Right atrium auricular region (tissue), 2 donors: ENCODE measurements around the gene EVC. TPM values are rescaled to one million over a fixed set of nuclear protein-coding genes. Genes with fewer than 3 reads are reported as not detected.
"Not testable (repeated sequence)": the region's sequence is repeated elsewhere in the genome, so short reads cannot be mapped to it uniquely, and the experiment has no call there.

Experiments used
- DNase-seq: peaks from one replicate; pipeline ENCODE4 v3.0.0-alpha.2; 2019; ENCODE audit warnings: low spot score
- H3K27ac ChIP-seq, 2 donors: fragments of 200-600 bp; sonication (generic); 1 replicate in 1 of 2; 2 replicates in 1 of 2; pipeline ENCODE4 v1.5.1; 2016 to 2019
- H3K27me3 ChIP-seq, 2 donors: fragments of 200-600 bp; sonication (generic); one replicate each; pipeline versions ENCODE4 v1.5.1 to v1.6.0; 2017 to 2019
- H3K36me3 ChIP-seq: fragments of 200-600 bp; sonication (generic); one replicate; pipeline ENCODE4 v1.5.1; 2016
- H3K4me1 ChIP-seq, 2 donors: fragments of 200-600 bp; sonication (generic); one replicate each; pipeline versions ENCODE4 v1.5.1 to v1.6.0; 2017 to 2019
- H3K4me3 ChIP-seq, 2 donors: fragments of 200-600 bp; sonication (generic); 1 replicate in 1 of 2; 2 replicates in 1 of 2; pipeline ENCODE4 v1.5.1; 2017 to 2019; ENCODE audit warnings: mild to moderate bottlenecking in 1 of 2, moderate library complexity in 1 of 2
- H3K9me3 ChIP-seq, 2 donors: fragments of 200-600 bp; sonication (generic); one replicate each; pipeline ENCODE4 v1.5.1; 2019
- total RNA-seq, 2 donors: library from RNA; depleted of rRNA; stranded (reverse); fragments of >200 nt; gene quantifications; one replicate each; pipeline ENCODE4 v1.1.0, GENCODE V29; 2016
- TF ChIP-seq, protein P1 (sequence below), 2 donors: fragments of 200-600 bp; sonication (generic); IDR thresholded peaks; one replicate each; pipeline ENCODE4 v1.5.1; 2019; ENCODE audit warnings: antibody characterized with exemption in 2 of 2

Gene EVC
- total RNA-seq, 2 donors from 2014 or later = 8.6 to 14.1 TPM

DNA sequence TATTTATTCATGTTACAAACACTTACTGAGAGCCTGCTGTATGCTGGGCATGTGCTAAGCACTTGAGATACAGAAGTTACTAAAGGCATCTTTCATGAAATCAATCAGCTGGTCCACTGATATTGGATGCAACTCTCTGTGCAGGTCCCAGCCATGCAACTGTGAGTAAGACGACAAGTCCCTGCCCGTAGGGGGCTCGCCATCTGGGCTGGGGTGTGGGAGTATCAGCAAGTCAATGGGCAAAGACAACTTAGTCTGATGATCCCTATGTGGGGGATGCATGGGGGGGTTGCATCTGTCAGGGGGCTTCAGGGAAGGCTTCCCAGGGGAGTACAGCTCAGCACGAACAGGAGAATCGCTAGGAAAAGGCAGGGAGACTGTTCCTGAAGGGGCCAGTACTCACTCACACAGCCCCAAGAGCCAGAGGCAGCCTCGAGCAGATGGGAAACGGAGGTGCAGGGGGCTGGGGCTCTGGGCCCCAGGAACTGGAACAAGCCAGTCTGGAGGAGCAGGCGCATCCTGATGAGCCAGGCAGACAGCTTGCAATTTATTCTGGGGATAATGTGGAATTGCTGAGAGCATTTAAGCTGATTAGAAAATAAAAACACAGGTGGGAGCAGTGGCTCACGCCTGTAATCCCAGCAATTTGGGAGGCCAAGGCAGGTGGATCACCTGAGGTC is 141.7 kb downstream of the EVC start:
- DNase-seq = no peak
- H3K27ac ChIP-seq = no peak overlapping the region
- H3K4me1 ChIP-seq = no peaks in the 10 kb centered on the region
- no peaks in the 10 kb centered on the region for H3K27me3 ChIP-seq
- TF ChIP-seq, protein P1, sequence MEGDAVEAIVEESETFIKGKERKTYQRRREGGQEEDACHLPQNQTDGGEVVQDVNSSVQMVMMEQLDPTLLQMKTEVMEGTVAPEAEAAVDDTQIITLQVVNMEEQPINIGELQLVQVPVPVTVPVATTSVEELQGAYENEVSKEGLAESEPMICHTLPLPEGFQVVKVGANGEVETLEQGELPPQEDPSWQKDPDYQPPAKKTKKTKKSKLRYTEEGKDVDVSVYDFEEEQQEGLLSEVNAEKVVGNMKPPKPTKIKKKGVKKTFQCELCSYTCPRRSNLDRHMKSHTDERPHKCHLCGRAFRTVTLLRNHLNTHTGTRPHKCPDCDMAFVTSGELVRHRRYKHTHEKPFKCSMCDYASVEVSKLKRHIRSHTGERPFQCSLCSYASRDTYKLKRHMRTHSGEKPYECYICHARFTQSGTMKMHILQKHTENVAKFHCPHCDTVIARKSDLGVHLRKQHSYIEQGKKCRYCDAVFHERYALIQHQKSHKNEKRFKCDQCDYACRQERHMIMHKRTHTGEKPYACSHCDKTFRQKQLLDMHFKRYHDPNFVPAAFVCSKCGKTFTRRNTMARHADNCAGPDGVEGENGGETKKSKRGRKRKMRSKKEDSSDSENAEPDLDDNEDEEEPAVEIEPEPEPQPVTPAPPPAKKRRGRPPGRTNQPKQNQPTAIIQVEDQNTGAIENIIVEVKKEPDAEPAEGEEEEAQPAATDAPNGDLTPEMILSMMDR (IDR thresholded peaks at IDR 0.05) = no peak
- no peaks in the 10 kb centered on the region for H3K9me3 ChIP-seq
- H3K4me3 ChIP-seq = no peak overlapping the region
- H3K36me3 ChIP-seq = no peaks in the 10 kb centered on the region

DNA sequence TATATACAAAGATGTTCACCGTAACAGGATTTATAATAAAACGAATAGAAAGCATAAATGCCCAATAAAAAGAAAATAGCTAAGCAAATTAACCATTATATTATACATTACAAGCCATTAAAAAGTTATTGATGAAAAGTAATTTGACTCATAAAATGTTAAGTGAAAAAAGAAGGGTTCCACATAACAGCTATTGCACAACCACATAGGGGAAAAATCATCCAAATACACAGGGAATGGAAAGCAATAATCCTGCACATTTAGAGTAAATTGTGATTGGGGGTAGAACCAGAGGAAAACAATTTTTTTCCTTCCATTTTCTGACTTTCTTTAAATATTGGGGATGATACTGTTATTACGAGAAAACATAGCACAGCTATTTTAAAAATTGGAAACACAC is 143.9 kb downstream of the EVC start:
- H3K4me3 ChIP-seq = no peak overlapping the region
- no peaks in the 10 kb centered on the region for H3K36me3 ChIP-seq
- no peak for DNase-seq
- no peaks in the 10 kb centered on the region for H3K4me1 ChIP-seq
- no peak overlapping the region for H3K27ac ChIP-seq
- H3K9me3 ChIP-seq = no peaks in the 10 kb centered on the region
- TF ChIP-seq, protein P1 (IDR thresholded peaks at IDR 0.05) = no peak
- H3K27me3 ChIP-seq = no peaks in the 10 kb centered on the region

GRCh38 chr4:5856362-5856761 is 145.4 kb downstream of the EVC start:
- H3K36me3 ChIP-seq, H3K27ac ChIP-seq: not testable (repeated sequence)

GRCh38 chr4:5857199-5857598 is 146.2 kb downstream of the EVC start:
- H3K4me3 ChIP-seq = no peak overlapping the region
- TF ChIP-seq, protein P1 (IDR thresholded peaks at IDR 0.05) = no peak
- DNase-seq = no peak
- H3K27ac ChIP-seq = no peak overlapping the region
- no peaks in the 10 kb centered on the region for H3K9me3 ChIP-seq
- no peaks in the 10 kb centered on the region for H3K27me3 ChIP-seq
- H3K4me1 ChIP-seq = no peaks in the 10 kb centered on the region
- no peaks in the 10 kb centered on the region for H3K36me3 ChIP-seq

More at GRCh38 chr4:5856362-5856761, 145.4 kb downstream of the EVC start:
- not testable (repeated sequence) for H3K4me1 ChIP-seq, DNase-seq, H3K4me3 ChIP-seq, H3K9me3 ChIP-seq, H3K27me3 ChIP-seq

- Histone ChIP-seq H3K27me3 (no peaks in the 10 kb centered on the region), H3K9me3 (no peaks in the 10 kb centered on the region), H3K27ac (no peak overlapping the region), H3K4me3 (no peak overlapping the region), H3K4me1 (no peaks in the 10 kb centered on the region), H3K36me3 (no peaks in the 10 kb centered on the region)
- DNase-seq = no peak
- TF ChIP-seq, protein P1 (IDR thresholded peaks at IDR 0.05) = no peak
Measured at GRCh38 chr4:5858020-5858769, 147.2 kb downstream of the EVC start.

DNA sequence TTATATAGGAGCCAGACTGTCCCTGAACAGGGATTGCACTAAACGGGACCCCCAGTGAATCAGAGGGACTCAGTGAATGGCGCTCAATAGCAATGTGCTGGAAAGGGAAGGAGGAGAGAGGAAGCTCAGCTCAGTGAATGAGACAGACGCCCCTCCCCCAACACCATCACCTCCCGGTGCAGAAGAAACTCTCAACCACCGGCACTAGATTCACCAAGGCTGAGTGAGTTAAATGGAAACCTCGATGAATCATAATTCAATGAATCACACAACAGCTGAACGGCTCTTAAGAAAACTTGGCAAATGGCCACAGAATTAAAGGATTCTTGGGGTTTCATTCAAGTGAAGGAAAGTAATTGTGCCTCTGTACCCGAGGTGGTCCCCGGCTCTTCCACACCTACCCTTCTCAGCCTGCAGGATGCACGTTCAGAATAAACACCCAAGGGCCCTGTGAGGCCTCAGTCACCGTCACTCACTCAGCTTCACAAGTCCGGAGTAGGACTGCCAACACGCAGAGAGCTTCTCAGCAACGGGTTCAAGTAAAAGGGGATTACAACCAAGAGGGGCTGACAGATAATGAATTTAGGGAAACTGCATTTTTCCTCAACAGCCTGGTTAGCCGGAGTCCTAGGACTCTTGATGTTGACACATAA is 152.6 kb downstream of the EVC start:
- H3K36me3 ChIP-seq = no peaks in the 10 kb centered on the region
- TF ChIP-seq, protein P1 (IDR thresholded peaks at IDR 0.05) = no peak
- H3K27me3 ChIP-seq = no peaks in the 10 kb centered on the region
- no peak for DNase-seq
- H3K9me3 ChIP-seq = no peaks in the 10 kb centered on the region
- no peaks in the 10 kb centered on the region for H3K4me1 ChIP-seq
- no peak overlapping the region for H3K4me3 ChIP-seq
- no peak overlapping the region for H3K27ac ChIP-seq
